GM19025 (cell line): ENCODE measurements around the gene CSGALNACT2.
A peak's percentile ranks its signal among the peaks of the same experiment; 100 is the strongest.

ENCODE experiments used
- ATAC-seq: cut with Tn5 transposase; IDR thresholded peaks from one replicate; pipeline ENCODE4 v1.9.1; 2021; ENCODE audit warnings: mild to moderate bottlenecking, low read depth, moderate library complexity; ENCODE audit not compliant: unreplicated experiment

Gene CSGALNACT2

DNA sequence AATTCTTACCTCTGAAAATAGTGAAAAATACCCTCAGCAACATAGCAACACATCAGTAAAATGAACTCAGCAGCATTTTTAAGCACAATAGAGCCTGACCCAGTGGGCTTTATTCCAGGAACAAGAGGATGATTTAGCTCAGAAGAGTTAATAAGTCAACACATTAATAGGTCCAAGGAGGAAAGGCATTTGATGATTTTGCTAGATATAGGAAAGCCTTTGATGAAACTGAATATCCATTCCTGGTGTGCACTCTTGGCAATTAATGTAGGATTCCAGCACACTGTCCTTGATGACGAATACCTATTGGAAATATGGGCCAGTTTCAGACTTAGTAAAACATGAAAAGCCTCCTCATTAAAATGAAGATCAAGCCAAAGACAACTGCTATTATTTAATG, 86.1 kb downstream of the CSGALNACT2 start:
- ATAC-seq, result no peak

DNA sequence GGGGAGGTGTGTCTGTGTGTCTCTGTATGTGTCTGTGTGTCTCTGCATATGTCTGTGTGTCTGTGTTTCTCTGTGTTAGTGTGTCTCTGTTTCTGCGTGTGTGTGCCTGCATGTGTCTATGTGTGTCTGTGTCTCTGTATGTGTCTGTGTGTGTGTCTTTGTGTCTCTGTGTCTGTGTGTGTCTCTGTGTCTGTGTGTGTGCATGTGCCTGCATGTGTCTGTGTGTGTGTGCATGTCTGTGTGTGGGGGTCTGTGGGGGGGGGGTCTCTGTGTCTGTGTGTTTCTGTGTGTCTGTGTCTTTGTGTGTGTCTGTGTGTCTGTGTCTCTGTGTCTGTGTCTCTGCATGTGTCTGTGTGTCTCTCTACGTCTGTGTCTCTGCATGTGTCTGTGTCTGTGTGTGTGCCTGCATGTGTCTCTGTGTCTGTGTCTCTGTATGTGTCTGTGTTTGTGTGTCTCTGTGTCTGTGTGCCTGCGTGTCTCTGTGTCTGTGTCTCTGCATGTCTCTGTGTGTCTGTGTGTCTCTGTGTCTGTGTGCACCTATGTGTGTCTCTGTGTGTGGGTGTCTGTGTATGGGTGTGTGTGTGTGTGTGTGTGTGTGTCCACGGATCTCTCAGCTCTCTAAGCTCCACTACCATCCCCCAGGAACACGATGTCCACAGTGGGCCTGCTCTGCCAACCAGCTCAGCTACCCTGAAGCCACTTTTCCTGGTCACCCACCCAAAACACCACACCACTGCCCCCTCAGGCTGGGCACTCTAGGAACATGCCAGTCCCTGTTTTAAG, 87.0 kb downstream of the CSGALNACT2 start:
- no peak for ATAC-seq

DNA sequence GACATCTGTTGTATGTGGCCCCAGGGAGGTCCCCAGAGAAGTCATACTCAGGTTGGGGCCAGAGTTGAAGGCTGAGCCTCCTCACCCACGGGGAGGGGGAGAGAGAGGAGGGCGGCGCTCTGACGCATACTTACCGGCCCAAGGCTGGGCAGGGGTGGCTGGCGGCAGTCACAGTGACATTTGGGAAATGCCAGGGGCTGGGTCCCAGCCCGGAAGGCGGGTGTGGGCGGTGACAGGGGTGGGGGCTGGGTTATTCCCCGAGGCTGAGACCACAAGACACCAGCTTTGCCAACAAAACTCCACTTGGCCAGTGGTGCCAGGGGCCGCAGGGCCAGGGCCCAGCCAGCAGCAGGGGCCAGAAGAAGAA, 87.5 kb downstream of the CSGALNACT2 start:
- ATAC-seq, result peak; percentile 36

DNA sequence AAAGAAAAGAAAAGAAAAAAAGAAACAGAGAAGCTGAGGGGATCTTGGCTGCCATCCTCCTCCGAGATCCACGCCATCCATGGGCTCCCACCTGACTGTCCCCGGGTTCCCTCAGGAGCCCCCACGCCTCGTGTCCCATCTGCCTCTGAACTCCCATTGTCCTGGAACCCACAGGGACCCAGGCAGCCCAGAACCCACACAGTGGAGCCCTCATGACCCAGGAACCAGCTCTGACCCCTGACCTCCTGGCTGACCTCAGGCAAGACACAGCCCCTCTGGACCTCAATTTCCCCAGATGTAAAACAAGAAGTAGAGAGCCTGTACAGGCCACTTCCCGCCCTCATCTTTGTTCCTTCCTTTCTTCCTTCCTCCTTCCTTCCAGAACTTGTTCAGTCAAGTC, 88.2 kb downstream of the CSGALNACT2 start:
- ATAC-seq, result no peak

DNA sequence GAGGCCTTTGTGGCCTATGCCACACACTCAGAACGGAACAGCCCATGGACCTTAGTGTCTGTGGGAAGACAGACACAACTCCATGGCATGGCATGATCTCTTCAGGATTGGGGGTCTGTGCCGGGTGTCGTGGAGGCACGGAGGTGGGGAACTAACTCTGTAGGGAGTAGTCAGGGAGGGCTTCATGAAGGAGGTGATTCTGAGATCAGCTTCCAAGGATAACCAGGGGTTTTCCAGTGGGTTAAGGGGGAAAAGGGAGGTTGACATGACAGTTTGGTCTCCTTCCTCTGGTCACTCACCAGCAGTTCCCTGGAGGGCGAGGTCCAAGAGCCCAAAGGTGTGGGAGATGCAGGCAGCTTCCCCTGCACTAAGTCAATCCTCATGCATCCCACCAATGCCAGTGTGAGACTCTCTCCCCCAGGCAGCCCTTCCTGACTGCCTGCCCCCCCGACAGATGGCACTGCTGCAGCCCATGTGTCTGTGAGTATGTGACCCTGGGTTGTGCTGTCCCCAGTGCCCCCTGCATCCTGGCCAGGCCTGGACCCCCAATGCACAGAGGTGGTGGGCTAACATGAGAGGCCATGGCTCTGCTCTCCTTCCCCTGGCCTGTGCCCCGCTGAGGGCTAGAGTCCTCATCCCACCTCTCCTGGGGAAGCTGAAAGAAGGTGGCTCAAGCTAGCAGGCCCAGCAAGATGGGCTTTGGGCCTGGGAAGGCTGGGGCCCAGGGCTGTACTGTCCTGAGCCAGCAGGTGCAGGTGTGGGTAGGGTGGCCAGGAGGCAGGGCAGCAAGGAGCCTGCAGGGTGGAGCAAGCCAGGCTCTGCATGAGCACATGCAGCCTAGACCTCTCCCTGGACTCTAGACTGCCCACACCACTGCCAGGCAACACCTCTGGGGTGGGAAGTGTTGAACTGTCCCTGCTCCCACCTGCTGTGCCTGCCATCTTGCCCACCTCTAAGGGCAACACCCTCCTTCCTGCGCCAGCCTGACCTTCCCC, 88.9 kb downstream of the CSGALNACT2 start:
- ATAC-seq, result no peak

DNA sequence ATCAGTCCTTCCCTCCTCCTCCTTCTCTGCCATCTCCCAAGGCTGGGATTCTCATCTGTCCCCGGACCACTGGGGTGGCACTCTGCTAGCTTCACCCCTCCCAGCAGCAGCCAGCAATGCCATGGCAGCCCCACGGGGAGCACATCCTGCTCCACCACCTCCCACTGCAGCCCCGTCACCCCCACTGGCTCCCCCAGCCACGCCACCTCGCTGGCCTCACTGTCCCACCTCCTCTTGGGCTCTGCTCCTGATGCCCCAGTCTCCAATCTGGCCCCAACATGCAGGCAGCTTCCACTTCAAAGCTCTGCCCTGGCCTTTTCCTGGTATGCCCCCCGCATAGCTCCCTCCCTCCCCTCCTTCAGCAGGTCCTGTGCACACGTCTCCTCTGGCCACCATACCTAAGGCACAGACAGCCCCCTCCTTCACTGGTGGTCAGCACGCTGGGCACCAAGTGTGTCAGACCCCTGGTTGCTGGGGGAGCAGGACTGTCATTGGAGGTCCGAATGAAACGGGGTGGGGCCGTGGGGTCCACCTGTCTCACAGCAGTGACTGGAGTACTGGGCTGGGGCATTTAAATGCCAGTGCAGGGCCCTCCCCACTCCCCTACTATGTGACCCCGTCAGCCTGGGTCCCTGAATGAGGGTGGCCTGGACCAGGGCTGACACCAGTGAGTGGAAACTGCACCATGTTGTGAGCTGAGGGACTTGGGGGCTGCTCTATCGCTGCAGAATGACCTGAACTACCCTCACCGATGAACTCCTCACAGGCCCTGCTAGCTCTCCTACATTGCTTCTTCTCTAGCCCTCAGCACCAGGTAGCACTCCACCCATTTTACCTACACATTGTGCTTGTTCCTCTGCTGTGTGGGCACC, 89.9 kb downstream of the CSGALNACT2 start:
- ATAC-seq, result no peak

DNA sequence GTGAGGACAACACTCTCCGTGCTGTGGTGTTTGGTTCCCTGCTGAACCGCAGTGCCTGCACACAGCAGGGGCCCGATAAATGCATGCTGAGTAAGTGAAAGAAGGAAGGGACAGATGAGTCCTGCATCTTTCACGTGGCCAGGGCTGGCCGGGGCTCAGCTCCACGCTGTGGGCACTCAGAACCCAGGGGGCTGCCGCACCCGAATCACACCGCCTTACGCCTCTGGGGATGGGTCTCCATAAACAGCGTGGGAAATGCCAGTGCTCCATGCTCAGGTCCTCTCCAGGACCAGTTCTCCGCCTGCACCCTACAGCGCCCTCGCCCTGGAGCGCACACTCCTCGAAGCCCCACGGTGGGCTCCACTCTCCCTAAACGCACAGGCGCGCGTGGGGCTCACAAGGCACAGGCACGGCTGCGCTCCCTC, 90.5 kb downstream of the CSGALNACT2 start:
- ATAC-seq, result no peak

DNA sequence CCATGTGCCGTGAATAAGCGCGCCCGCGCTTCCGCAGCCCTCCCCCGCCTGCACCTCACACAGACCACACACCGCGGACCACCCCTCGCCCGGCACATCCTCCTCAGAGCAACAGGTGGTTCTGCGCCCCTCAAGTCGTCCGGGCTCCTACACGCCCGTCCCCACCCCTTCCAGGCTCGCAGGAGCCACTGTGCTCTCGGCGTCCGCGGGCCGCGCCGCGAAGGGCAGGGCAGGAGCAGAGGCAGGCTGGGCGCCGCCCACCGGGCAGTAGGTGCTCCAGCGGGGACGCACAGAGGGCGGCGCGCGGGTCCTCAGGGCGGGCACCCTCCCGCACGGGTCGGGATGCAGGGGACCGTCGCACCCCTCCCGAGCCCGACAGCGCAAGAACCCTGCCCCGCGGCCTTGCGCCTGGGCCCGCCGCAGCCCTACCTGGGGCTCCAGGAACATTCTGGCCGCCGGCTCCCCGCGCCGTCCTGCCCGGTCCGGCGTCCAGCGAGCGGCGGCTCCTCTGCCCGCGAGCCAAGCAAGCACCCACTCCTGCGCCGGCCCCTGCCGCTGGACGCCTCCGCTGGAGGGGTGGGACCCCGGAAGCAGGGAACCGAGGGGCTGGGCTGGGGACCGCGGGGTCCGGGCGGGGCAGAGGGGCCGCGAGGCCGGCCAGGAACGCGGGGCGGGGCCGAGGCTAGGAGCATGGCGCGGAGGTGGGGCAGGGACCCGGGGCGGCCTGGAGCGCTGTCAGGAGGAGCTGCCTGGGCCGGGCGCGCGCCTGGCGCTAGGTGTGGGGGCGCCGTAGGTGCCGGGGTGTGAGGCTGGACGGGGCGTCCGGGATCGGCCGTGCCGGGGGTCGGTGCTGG, 91.2 kb downstream of the CSGALNACT2 start:
- ATAC-seq, result no peak

DNA sequence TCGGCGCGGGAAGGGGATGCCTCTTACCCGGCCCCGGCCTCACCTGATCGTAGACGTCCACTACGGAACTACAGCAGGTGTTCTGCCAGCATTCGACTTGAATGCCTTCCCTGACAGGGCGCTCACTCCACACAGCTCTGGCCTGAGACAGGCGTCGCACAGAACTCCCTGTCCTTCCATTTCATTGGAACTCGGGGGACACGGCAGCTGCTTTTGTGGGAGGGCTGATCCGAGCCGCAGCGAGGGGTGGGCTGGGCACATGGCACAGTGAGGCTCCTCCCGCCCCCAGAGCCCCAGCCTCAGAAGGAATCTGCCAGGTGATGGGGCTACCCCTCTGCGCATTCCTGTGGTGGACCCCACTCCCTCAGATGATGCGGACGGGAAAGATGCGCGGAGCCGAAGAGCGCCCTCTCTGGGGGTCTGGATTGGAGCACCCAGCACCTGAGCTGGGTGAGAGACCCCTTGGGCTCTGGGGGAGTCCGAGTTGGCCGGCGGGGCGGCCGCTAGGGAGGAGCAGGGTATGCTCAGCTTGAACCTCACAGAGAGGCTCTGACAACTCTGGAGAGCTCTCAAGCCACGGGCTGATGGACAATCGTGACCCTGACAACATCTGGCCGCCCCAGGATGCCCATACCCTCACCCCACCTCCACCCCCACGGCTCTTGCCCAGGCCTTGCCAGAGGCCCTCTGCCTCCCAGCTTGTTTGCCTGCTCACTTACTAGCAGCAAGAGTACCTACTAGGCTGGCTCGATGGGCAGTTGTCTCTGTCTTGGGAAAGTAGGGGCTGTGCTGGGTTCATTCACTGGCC, 92.1 kb downstream of the CSGALNACT2 start:
- no peak for ATAC-seq

DNA sequence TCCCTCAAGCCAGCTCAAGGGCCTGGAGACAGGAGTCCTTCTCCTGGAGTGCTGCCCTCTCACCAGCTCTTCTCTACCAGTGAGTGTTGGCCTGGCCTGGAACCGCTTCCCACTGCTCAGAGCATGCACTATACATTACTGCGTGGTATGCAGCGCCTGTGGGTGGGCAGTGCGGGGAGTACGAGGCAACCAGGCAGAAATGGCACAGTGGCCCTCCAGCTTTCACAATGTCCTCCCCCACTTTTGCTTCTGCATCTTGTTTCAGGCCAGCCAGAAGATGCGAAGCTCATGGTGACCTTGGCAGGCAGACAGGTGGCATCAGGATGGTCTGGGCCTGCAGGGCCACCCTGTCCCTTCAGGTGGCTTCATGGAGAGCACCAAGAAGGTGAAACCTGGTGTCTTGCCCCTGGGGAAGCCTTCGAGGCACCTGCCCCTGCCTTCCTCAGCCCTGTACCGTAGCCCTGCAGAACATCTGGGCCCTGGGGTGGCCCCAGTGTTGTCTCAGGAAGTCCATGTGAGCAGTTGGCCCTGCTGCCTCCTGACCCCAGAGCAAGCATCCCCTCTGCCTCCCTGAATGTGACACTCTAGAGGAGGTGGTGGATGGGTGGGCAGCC, 92.8 kb downstream of the CSGALNACT2 start:
- ATAC-seq, result no peak

DNA sequence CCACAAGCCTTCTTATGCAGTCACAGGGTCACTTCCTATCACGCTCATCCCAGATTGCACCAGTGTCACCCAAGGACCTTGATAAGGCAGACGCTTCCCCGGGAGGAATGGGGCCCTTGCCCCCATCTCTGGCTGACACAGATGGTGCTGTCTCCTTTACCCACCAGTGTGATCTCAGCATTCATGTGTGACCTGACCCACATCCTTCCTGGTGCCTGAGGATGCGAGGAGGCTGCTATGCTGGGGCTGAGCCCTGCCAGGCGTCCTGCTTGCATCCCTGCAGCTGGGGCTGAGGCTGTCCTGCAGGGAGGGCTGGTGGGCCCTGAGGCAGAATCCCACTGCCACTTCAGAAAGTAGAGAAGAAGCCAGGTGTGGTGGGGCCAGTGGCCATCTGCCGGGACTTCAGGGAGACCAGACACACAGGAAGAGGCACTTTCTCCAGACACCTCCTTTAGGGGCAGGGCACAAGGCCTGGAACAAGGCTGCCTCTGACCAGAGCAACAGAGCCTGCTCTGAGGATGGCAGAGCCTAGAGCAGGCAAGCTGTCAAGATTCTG, 93.4 kb downstream of the CSGALNACT2 start:
- ATAC-seq, result no peak

DNA sequence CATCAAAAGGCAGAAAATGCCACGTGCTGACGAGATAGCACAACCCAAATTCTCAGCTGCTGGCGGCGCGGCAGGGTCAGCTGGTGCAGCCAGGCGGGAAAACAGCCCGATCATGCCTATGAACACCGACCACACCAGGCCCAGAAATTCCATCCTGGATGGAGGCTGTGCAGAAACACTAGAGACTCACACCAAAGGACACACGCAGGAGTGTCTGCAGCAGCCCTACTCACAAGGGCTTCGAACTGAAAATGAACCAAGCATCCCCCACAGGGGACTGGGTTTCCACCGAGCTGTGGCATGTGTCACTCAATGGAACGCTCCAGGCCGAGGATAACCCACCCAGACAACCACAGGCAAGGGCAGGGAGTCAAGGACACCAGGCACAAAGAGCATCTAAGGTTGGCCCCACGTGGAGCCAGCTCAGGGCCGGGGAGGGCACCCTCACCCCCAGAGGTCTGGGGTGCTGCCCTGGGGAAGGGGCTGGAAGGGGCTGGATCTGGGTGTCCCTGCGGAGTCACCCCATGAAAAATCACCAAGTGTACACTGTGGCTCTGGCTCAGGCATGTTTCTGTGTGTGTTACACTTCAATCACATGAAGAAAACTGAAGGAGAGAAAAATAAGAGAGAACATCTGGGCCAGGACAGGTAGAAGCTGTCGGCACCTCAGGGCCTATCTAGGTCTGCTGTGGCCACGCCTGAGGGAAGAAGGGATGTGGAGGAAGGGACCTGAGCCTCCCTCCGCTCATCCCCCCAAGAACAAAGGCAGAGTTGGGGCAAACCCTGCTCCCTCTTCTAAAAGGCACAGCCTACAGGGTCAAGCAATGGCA, 95.6 kb downstream of the CSGALNACT2 start:
- ATAC-seq, result no peak

DNA sequence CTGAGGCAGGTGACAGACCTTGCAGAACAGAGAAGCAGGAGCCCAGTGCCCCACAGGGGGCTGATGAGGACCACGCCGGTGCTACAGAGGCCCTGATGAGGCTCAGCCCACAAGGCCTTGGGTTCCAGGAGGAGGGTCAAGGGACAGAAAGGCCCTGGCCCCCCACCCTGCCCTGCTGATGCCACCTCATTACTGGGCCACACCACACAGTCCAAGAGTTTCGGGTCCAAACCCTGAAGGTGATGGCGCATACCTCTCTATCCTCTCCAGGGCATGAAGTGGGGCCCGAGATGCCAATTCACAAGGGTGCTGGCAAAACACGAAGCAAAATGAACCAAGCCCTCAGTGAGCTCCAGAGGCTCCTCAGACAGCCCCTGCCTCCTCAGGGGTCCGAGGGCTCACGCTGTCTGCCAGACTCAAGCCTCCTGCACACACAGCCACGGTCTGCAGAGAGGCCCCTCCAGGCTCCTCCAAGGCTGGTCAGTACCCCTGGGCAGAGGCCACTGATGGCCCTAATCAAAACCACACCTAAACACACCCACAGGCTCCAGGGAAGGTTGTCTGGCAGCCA, 96.3 kb downstream of the CSGALNACT2 start:
- ATAC-seq, result no peak
